AG04450 (cell line): ENCODE data around the gene CEACAM1. TPM values are rescaled to one million over a fixed set of nuclear protein-coding genes. Genes with fewer than 3 reads are reported as not detected.
"Not testable (repeated sequence)": the region's sequence is repeated elsewhere in the genome, so short reads cannot be mapped to it uniquely, and the experiment has no call there.

Experiments used
- CTCF ChIA-PET: fragments of 300-600, 350-600 bp; formaldehyde crosslinking; extraction: SDS; loops from one replicate; lab custom pipeline; 2022; ENCODE audit warnings: antibody characterized with exemption, inconsistent platforms; lab: Charles Lee
- POLR2A ChIA-PET: fragments of 350-600 bp; formaldehyde crosslinking; extraction: SDS; loops from one replicate; lab custom pipeline; 2021; ENCODE audit warnings: antibody characterized with exemption, inconsistent platforms; lab: Yijun Ruan, JAX
- DNase-seq: peaks from one replicate; pipeline ENCODE4 v3.0.0-alpha.2; 2011; ENCODE audit warnings: low read depth, low spot score
- H3K27ac ChIP-seq: one replicate; pipeline ENCODE4 v1.5.1; 2012; ENCODE audit warnings: low read depth, low read length, control low read depth
- H3K27me3 ChIP-seq: one replicate; pipeline ENCODE4 v1.6.0; 2012; ENCODE audit warnings: low read length; ENCODE audit not compliant: control insufficient read depth, insufficient read depth
- H3K4me3 ChIP-seq: 2 replicates; pipeline ENCODE4 v1.5.1; 2011; ENCODE audit warnings: mild to moderate bottlenecking, low read depth, low read length, control low read depth
- H3K9me3 ChIP-seq: 2 replicates; pipeline ENCODE4 v1.5.1; 2012; ENCODE audit warnings: low read length; ENCODE audit not compliant: control insufficient read depth, insufficient read depth
- polyA plus RNA-seq: library from polyadenylated mRNA; depleted of rRNA; stranded (reverse); fragments of >200 nt; gene quantifications from 2 replicates; pipeline ENCODE4 v1.2.3, GENCODE V29; 2011
- TF ChIP-seq, protein P1 (sequence below): IDR thresholded peaks from 2 replicates; pipeline ENCODE4 v1.5.1; 2011; ENCODE audit warnings: low read depth, low read length, control low read depth, inconsistent platforms

The CEACAM1 gene
- polyA plus RNA-seq, 1 experiment, result not detected

DNA sequence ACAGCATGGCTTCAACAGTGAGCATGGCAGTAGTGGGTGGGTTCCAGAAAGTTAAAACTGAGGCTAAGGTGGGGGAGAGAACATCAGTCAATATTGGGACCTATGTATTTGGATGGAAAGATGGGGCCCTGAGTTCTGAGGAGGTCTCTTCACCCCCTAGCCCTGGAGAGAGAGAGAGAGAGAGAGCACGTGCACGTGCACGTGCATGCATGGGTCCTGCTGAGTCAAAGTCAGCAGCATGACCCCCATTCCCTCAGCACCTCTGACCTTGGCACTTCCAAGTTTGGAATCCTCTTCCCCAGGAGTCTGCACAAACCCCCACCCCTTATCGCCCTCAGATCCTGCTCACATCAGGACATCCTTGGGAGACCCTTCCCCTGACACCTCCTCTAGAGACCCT lies 32.5 kb upstream of the CEACAM1 start:
- no peaks in the 10 kb centered on the region for H3K9me3 ChIP-seq
- CTCF ChIA-PET, result no interaction called here
- H3K27ac ChIP-seq, result no peak overlapping the region
- TF ChIP-seq, protein P1, sequence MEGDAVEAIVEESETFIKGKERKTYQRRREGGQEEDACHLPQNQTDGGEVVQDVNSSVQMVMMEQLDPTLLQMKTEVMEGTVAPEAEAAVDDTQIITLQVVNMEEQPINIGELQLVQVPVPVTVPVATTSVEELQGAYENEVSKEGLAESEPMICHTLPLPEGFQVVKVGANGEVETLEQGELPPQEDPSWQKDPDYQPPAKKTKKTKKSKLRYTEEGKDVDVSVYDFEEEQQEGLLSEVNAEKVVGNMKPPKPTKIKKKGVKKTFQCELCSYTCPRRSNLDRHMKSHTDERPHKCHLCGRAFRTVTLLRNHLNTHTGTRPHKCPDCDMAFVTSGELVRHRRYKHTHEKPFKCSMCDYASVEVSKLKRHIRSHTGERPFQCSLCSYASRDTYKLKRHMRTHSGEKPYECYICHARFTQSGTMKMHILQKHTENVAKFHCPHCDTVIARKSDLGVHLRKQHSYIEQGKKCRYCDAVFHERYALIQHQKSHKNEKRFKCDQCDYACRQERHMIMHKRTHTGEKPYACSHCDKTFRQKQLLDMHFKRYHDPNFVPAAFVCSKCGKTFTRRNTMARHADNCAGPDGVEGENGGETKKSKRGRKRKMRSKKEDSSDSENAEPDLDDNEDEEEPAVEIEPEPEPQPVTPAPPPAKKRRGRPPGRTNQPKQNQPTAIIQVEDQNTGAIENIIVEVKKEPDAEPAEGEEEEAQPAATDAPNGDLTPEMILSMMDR, result no peak
- peaks cover 17% of the 10 kb centered on the region for H3K27me3 ChIP-seq
- H3K4me3 ChIP-seq, result no peak overlapping the region
- DNase-seq, result no peak
- POLR2A ChIA-PET, result no interaction called here

DNA sequence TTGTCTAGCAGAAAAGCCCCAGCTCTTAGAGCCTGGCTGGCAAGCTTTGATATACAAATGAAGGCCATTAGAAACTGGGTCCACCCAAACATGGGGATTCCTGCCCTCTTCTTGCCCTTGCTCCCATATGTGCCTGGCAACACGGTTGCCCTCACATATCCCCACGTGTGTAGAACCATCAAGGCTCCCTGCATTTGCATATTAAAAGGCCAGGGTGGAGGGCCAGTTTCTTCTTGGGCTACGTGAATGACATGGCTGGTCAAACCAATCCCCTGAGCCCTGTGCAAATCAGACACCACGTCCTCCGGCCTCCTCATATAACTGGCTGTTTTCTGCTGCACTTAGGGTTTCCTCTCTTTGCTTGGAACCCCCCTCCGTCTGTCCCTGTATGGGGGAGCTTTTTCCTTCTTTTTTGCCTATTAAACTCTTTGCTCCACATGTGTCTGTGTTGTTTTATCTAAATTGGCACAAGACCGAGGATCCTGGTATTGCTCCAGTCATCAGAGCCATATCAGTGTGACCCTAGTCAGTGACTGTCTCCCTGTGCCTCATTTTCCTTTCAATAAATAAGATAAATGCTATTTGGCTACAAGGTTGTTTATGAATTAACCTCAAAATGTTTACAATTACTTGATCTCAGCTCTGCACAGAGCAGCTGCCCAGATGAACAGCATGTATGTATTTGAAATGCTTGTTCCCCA lies 30.3 kb upstream of the CEACAM1 start:
- ChIA-PET POLR2A (no interaction called here), CTCF (interaction anchor here (1.7 kb wide), 1 partner anchor 118 kb away, joined by 5 read pairs; no protein-coding TSS in a partner anchor)
- Histone ChIP-seq H3K27ac (no peak overlapping the region), H3K27me3 (peaks cover 20% of the 10 kb centered on the region), H3K9me3 (no peaks in the 10 kb centered on the region), H3K4me3 (no peak overlapping the region)
- no peak for DNase-seq
- TF ChIP-seq, protein P1, result no peak

DNA sequence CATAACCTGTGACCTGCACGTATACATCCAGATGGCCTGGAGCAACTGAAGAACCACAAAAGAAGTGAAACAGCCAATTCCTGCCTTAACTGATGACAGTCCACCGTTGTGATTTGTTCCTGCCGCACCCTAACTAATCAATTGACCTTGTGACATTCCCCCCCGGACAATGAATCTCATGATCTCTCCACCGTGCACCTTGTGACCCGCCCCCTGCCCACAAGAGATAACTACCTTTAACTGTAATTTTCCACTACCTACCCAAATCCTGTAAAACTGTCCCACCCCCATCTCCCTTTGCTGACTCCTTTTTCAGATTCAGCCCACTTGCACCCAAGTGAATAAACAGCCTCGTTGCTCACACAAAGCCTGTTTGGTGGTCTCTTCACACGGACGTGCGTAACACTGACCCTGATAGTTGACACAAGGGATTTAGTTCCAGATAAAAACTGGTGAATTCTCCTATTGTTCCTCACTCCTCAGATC lies 29.1 kb upstream of the CEACAM1 start:
- DNase-seq, H3K27ac ChIP-seq, H3K9me3 ChIP-seq, CTCF ChIA-PET, POLR2A ChIA-PET, H3K4me3 ChIP-seq: not testable (repeated sequence)
- peaks cover 22% of the 10 kb centered on the region for H3K27me3 ChIP-seq

DNA sequence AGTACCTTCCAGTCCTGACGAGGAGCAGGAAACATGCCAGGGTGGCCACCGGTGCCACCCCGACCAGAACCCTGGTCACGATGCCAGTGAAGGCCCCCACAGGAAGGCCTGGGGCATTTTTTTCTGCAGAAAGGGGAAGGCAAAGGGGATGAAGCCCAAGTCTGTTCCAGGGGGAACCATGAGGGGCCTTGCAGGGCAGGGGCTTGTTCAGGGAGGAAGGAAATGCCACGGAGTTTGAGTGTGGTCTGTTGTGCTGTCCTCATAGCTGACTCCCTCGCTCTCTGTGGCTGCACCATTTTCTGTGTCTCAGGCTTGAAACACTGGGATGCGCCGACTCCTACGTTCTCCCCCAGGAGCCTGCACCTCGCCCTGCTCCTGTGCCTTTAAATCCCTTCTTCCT lies 27.5 kb upstream of the CEACAM1 start:
- POLR2A ChIA-PET, result no interaction called here
- TF ChIP-seq, protein P1, result no peak
- no peak for DNase-seq
- Histone ChIP-seq H3K9me3 (no peaks in the 10 kb centered on the region; the same call in 1 of the 2 replicates), H3K4me3 (no peak overlapping the region), H3K27ac (no peak overlapping the region), H3K27me3 (peaks cover 24% of the 10 kb centered on the region)
- CTCF ChIA-PET, result interaction anchor here (0.7 kb wide), 1 partner anchor 11 kb away, joined by 3 read pairs; no protein-coding TSS in a partner anchor

GRCh38 chr19:42555317-42555716 lies 27.0 kb upstream of the CEACAM1 start:
- TF ChIP-seq, protein P1, result no peak
- peaks cover 3% of the 10 kb centered on the region for H3K9me3 ChIP-seq
- H3K27ac ChIP-seq, result no peak overlapping the region
- ChIA-PET CTCF (no interaction called here), POLR2A (no interaction called here)
- no peak for DNase-seq
- H3K27me3 ChIP-seq, result peaks cover 21% of the 10 kb centered on the region
- H3K4me3 ChIP-seq, result no peak overlapping the region
